HepG2 (cell line): ENCODE results near the gene KLHL21. TPM values are rescaled to one million over a fixed set of nuclear protein-coding genes. Genes with fewer than 3 reads are reported as not detected.

Experiments used
- ATAD3A ChIP-seq: sonication (generic); formaldehyde crosslinking; IDR thresholded peaks from 2 replicates; pipeline ENCODE4 v1.4.0; 2020; ENCODE audit warnings: missing genetic modification reagents
- CBFB ChIP-seq: sonication (generic); formaldehyde crosslinking; IDR thresholded peaks from 2 replicates; pipeline ENCODE4 v1.4.0; 2020; ENCODE audit warnings: missing genetic modification reagents
- CENPT ChIP-seq: sonication (generic); formaldehyde crosslinking; IDR thresholded peaks from 2 replicates; pipeline ENCODE4 v1.8.0; 2022; ENCODE audit warnings: low read depth, mild to moderate bottlenecking, moderate library complexity, missing genetic modification reagents
- E2F2 ChIP-seq: sonication (generic); formaldehyde crosslinking; IDR thresholded peaks from 2 replicates; pipeline ENCODE4 v1.4.0; 2020; ENCODE audit warnings: missing genetic modification reagents, borderline replicate concordance
- FOSL2 ChIP-seq: sonication (generic); formaldehyde crosslinking; IDR thresholded peaks from 2 replicates; pipeline ENCODE4 v1.4.0; 2020; ENCODE audit warnings: missing genetic modification reagents
- GMEB1 ChIP-seq: sonication (generic); formaldehyde crosslinking; IDR thresholded peaks from 2 replicates; pipeline ENCODE4 v1.5.1; 2020; ENCODE audit warnings: missing genetic modification reagents, mild to moderate bottlenecking, borderline replicate concordance
- HNRNPLL ChIP-seq: fragments of 200-400 bp; formaldehyde crosslinking; IDR thresholded peaks from 2 replicates; pipeline ENCODE4 v1.6.1; 2017; ENCODE audit warnings: mild to moderate bottlenecking, low read depth, low read length; ENCODE audit not compliant: poor library complexity, severe bottlenecking
- RNF2 ChIP-seq: fragments of 450-650 bp; conservative IDR thresholded peaks from 2 replicates; pipeline ENCODE4 v1.6.1; 2016; ENCODE audit warnings: low read depth
- SOX13 ChIP-seq, 3 experiments: fragments of 450-650 bp in 1 of 3; sonication (generic) in 1 of 3; formaldehyde crosslinking in 1 of 3; IDR thresholded peaks in 2 of 3; conservative IDR thresholded peaks in 1 of 3; 2 replicates each; pipeline versions ENCODE4 v1.5.0 to v1.6.1; 2016 to 2020; ENCODE audit warnings: antibody characterized with exemption in 1 of 3, mild to moderate bottlenecking in 1 of 3, missing compliant biosample characterization in 1 of 3, missing genetic modification reagents in 1 of 3, moderate library complexity in 1 of 3
- THAP9 ChIP-seq: sonication (generic); formaldehyde crosslinking; IDR thresholded peaks from 2 replicates; pipeline ENCODE4; 2020; ENCODE audit warnings: missing genetic modification reagents, mild to moderate bottlenecking, borderline replicate concordance
- ZBTB10 ChIP-seq: sonication (generic); formaldehyde crosslinking; IDR thresholded peaks from 2 replicates; pipeline ENCODE4 v1.4.0; 2020; ENCODE audit warnings: missing genetic modification reagents, borderline replicate concordance
- ZNF224 ChIP-seq: sonication (generic); formaldehyde crosslinking; IDR thresholded peaks from 2 replicates; pipeline ENCODE4 v1.5.0; 2020; ENCODE audit warnings: mild to moderate bottlenecking, missing genetic modification reagents
- ZNF280B ChIP-seq: sonication (generic); formaldehyde crosslinking; IDR thresholded peaks from 2 replicates; pipeline ENCODE4 v1.5.0; 2020; ENCODE audit warnings: missing genetic modification reagents, mild to moderate bottlenecking, borderline replicate concordance
- ZNF784 ChIP-seq: sonication (generic); formaldehyde crosslinking; IDR thresholded peaks from 2 replicates; pipeline ENCODE4 v1.5.1; 2020; ENCODE audit warnings: missing genetic modification reagents, mild to moderate bottlenecking, borderline replicate concordance
- ZNF792 ChIP-seq: IDR thresholded peaks from 2 replicates; pipeline ENCODE4 v1.6.1; 2016
- polyA plus RNA-seq, 8 experiments: library from polyadenylated mRNA; depleted of rRNA in 3 of 8; stranded (reverse) in 7 of 8; unstranded in 1 of 8; fragments of >200 nt; fragmentation: Illumina TruSeq in 4 of 8; extraction: Trizol in 4 of 8; gene quantifications; 2 replicates each; pipeline versions ENCODE4 v1.2.1 to v1.2.3, GENCODE V29; 2011 to 2016; ENCODE audit warnings: low read depth in 4 of 8, missing spikeins in 1 of 8, mixed read lengths in 1 of 8; ENCODE audit not compliant: insufficient read depth in 1 of 8
- total RNA-seq, 5 experiments: library from RNA; depleted of rRNA; stranded (reverse); fragments of >200 nt; fragmentation: Illumina TruSeq; extraction: Trizol; gene quantifications; 2 replicates each; pipeline ENCODE4 v1.2.3, GENCODE V29; 2016; ENCODE audit warnings: low read depth in 1 of 5

Gene KLHL21
- total and polyA plus RNA-seq, 2 of the 13 experiments (the other 11 are each of a cell fraction or from before 2014, with no cell fraction given): 14.8 to 25.0 TPM

- TF ChIP-seq SOX13 (IDR thresholded peaks at IDR 0.05): no peak
- no peak for TF ChIP-seq SOX13 (CRISPR knock-in tag; conservative IDR thresholded peaks at IDR 0.05 in 1 of 2, IDR thresholded peaks at IDR 0.05 in 1 of 2)
- 0 out of 2 replicates have a peak, but pooled peaks have one; percentile 46 for TF ChIP-seq ZNF280B (CRISPR knock-in tag)
- no peak for TF ChIP-seq E2F2 (CRISPR knock-in tag)
- peak; percentile 24; the same call in 1 of the 2 replicates for TF ChIP-seq ZNF784 (CRISPR knock-in tag)
- TF ChIP-seq ZNF224 (CRISPR knock-in tag): no peak
- no peak for TF ChIP-seq RNF2
- no peak for TF ChIP-seq ATAD3A (CRISPR knock-in tag)
- TF ChIP-seq THAP9 (CRISPR knock-in tag): no peak; the same call in 1 of the 2 replicates
- TF ChIP-seq ZNF792 (CRISPR knock-in tag): no peak
- TF ChIP-seq HNRNPLL: peak; percentile 47
- TF ChIP-seq ZBTB10 (CRISPR knock-in tag): 0 out of 2 replicates have a peak, but pooled peaks have one; percentile 82
- TF ChIP-seq CENPT: no peak
- TF ChIP-seq GMEB1 (CRISPR knock-in tag): peak; percentile 54; the same call in 1 of the 2 replicates
- TF ChIP-seq CBFB (CRISPR knock-in tag): no peak
- no peak for TF ChIP-seq FOSL2 (CRISPR knock-in tag)
These were observed 22.3 kb upstream of the KLHL21 start, which contains the start of gene THAP3 (continued) for GRCh38 chr1:6624710-6625583.
